IPS DF 6.9 (cell line): Measurements from ENCODE around the gene TGFB2.

Experiments used
- DNase-seq: peaks from one replicate; pipeline ENCODE4 v3.0.0-alpha.2; 2013; ENCODE audit warnings: low read depth, low spot score
- H3K27ac ChIP-seq: one replicate; pipeline ENCODE4 v1.5.1; 2013; ENCODE audit warnings: low read length, control low read depth
- H3K27me3 ChIP-seq: 2 replicates; pipeline ENCODE4 v1.6.1; 2013; ENCODE audit warnings: mild to moderate bottlenecking, low read length; ENCODE audit not compliant: control insufficient read depth, insufficient read depth
- H3K36me3 ChIP-seq: 2 replicates; pipeline ENCODE4 v1.6.1; 2013; ENCODE audit warnings: low read length; ENCODE audit not compliant: control insufficient read depth, insufficient read depth
- H3K4me1 ChIP-seq: 2 replicates; pipeline ENCODE4 v1.6.1; 2013; ENCODE audit warnings: low read length; ENCODE audit not compliant: control insufficient read depth, insufficient read depth
- H3K4me3 ChIP-seq: 2 replicates; pipeline ENCODE4 v1.5.1; 2013; ENCODE audit warnings: mild to moderate bottlenecking, low read length
- H3K9me3 ChIP-seq: 2 replicates; pipeline ENCODE4 v1.6.1; 2013; ENCODE audit warnings: low read length, inconsistent platforms; ENCODE audit not compliant: control insufficient read depth, insufficient read depth
- WGBS: extraction: QIAGEN DNeasy Blood & Tissue Kit; methylation state at CpG from one replicate; pipeline ENCODE4 v1.1.7; 2013; ENCODE audit warnings: mixed read lengths, missing lambda C conversion rate; ENCODE audit not compliant: insufficient read length, insufficient coverage; 5-methylcytosine and 5-hydroxymethylcytosine counted together

The TGFB2 gene

DNA sequence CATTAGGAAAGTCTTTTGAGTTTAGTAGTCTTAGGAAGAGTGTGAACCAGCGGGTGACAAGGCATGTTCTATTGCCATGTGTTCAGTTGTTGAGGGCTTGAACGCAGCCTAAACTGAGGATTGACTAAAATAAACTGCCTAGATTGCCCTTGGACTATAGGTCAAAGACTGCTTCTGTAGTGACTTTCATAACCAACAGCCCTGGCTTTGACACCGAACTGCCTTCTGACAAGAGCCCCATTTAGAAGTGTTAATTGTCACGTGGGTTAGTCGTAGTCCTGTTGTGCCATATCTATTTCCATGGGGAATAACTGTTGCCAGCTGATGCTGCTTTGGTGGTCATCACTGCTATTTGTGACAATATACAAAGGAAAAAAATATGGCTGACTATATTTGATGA lies 90.4 kb downstream of the TGFB2 start:
- no peak overlapping the region for H3K4me3 ChIP-seq
- no peaks in the 10 kb centered on the region for H3K9me3 ChIP-seq
- no peak overlapping the region for H3K27ac ChIP-seq
- no peaks in the 10 kb centered on the region; the same call in 1 of the 2 replicates for H3K4me1 ChIP-seq
- WGBS: no CpG with 5 or more reads among the region's 5 CpGs
- no peaks in the 10 kb centered on the region for H3K36me3 ChIP-seq
- no peaks in the 10 kb centered on the region for H3K27me3 ChIP-seq
- DNase-seq: no peak

DNA sequence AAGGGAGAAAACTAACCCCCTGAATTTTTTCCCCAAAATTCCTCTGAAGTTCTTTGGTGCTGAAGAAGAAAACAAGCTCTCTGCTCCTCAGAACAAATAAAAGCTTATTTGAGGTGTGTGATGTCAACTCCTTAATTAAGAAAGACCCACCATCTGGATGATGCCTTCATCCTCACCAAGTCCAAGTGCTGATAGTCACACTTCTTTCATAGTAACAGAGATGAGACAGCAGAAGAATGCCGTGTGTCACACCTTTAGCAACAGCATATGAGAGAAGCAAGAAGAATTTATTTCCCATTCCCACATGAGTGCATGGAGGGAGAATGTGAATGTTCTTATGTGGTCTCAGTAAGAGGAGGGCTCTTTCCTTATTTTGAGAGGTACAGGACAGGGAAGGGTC lies 91.2 kb downstream of the TGFB2 start:
- WGBS: no CpG with 5 or more reads among the region's 1 CpG
- Histone ChIP-seq H3K36me3 (no peaks in the 10 kb centered on the region), H3K27ac (no peak overlapping the region), H3K9me3 (no peaks in the 10 kb centered on the region), H3K4me1 (no peaks in the 10 kb centered on the region; the same call in 1 of the 2 replicates), H3K27me3 (no peaks in the 10 kb centered on the region), H3K4me3 (no peak overlapping the region)
- no peak for DNase-seq

DNA sequence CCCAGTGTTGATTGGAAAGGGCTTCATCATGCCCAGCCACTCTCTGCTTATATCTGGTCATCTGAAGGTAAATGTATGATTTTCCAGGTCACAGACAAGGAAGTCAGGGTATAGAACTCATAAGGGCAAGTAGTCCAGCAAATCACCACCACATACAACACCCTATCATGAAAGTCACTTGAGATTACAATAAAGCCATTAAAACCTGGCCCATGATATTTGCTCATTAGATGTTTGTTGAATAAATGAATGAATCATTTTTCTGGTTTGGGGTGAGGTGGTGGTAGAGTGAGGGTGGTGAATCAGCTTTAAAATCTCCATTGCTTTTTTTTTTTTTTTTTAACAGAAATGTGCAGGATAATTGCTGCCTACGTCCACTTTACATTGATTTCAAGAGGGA lies 91.9 kb downstream of the TGFB2 start:
- H3K9me3 ChIP-seq: no peaks in the 10 kb centered on the region
- H3K27ac ChIP-seq: no peak overlapping the region
- no peak for DNase-seq
- H3K27me3 ChIP-seq: no peaks in the 10 kb centered on the region
- no CpG with 5 or more reads among the region's 1 CpG for WGBS
- H3K4me3 ChIP-seq: no peak overlapping the region
- H3K4me1 ChIP-seq: no peaks in the 10 kb centered on the region; the same call in 1 of the 2 replicates
- no peaks in the 10 kb centered on the region for H3K36me3 ChIP-seq

DNA sequence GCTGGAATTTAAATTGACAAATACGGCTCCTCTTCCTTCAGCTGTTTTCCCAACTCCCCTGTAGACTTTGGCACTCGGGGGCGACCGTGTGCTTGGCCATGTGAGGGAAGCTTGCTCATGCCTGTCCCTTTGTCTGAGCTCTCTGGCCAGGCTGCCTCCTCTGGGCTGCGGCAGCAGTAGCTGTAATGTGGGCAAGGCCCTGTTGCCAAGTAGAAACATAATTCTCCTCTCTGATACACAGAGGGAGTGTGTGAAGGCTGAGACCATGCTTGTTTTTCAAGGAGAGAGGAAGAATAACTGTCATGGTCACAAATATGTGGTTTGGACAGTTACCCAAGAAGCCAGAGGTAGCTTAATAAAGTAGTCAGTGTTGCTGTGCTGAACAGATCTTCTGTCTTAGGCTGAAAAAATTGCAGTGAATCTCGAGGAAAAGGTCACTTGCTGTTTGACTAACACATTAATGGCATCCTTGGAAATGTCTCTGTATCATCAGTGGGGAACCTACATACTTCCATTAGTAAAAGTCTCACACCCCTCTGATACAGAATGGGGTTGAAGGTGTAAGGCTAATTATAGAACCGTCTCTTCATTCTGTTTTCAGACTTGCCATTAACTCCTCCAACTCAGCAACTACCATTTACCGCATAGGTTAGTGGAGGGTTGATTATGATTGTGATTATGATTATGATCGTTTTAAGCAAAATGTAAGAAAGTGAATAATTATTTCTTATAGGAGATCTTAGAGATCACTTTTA lies 94.6 kb downstream of the TGFB2 start:
- no peaks in the 10 kb centered on the region for H3K9me3 ChIP-seq
- no peak overlapping the region for H3K4me3 ChIP-seq
- no peak for DNase-seq
- H3K36me3 ChIP-seq: no peaks in the 10 kb centered on the region
- no peaks in the 10 kb centered on the region for H3K27me3 ChIP-seq
- 100% methylated on average over 1 of the region's 9 CpGs for WGBS
- no peaks in the 10 kb centered on the region; the same call in 1 of the 2 replicates for H3K4me1 ChIP-seq
- no peak overlapping the region for H3K27ac ChIP-seq

DNA sequence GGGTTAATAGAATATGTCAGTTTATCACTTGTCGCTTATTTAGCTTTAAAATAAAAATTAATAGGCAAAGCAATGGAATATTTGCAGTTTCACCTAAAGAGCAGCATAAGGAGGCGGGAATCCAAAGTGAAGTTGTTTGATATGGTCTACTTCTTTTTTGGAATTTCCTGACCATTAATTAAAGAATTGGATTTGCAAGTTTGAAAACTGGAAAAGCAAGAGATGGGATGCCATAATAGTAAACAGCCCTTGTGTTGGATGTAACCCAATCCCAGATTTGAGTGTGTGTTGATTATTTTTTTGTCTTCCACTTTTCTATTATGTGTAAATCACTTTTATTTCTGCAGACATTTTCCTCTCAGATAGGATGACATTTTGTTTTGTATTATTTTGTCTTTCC lies 98.1 kb downstream of the TGFB2 start:
- no peak for DNase-seq
- Histone ChIP-seq H3K36me3 (no peaks in the 10 kb centered on the region), H3K4me1 (no peaks in the 10 kb centered on the region; the same call in 1 of the 2 replicates), H3K9me3 (no peaks in the 10 kb centered on the region), H3K27me3 (no peaks in the 10 kb centered on the region), H3K4me3 (no peak overlapping the region), H3K27ac (no peak overlapping the region)
- no CpG with 5 or more reads among the region's 2 CpGs for WGBS

DNA sequence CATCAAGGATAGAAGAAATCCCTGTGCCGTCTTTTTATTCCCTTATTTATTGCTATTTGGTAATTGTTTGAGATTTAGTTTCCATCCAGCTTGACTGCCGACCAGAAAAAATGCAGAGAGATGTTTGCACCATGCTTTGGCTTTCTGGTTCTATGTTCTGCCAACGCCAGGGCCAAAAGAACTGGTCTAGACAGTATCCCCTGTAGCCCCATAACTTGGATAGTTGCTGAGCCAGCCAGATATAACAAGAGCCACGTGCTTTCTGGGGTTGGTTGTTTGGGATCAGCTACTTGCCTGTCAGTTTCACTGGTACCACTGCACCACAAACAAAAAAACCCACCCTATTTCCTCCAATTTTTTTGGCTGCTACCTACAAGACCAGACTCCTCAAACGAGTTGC lies 99.0 kb downstream of the TGFB2 start:
- H3K4me1 ChIP-seq: no peaks in the 10 kb centered on the region; the same call in 1 of the 2 replicates
- no CpG with 5 or more reads among the region's 5 CpGs for WGBS
- no peaks in the 10 kb centered on the region for H3K36me3 ChIP-seq
- H3K27me3 ChIP-seq: no peaks in the 10 kb centered on the region
- H3K9me3 ChIP-seq: no peaks in the 10 kb centered on the region
- H3K4me3 ChIP-seq: no peak overlapping the region
- no peak for DNase-seq
- no peak overlapping the region for H3K27ac ChIP-seq

DNA sequence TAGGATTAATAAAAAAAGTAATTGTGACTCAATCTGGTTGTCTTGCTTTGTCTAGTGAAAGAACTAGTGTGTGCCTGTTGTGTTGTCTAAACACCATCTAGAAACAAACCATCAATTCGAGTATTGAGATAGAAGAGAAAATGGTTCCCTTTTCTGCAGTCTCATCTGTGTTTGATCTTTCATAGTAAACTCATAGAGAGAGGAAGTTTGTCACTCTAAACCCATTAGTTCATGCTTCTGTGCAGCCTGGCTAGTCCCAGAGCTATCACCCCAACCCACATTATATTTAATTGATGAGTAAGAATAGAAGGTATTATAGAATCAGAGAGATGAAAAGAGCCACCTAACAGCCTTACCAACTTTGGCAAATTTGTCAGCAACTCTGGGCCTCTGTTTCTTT lies 99.5 kb downstream of the TGFB2 start:
- no peaks in the 10 kb centered on the region; the same call in 1 of the 2 replicates for H3K4me1 ChIP-seq
- DNase-seq: no peak
- no peaks in the 10 kb centered on the region for H3K9me3 ChIP-seq
- no peaks in the 10 kb centered on the region for H3K27me3 ChIP-seq
- no peak overlapping the region for H3K27ac ChIP-seq
- WGBS: no CpG with 5 or more reads among the region's 1 CpG
- H3K36me3 ChIP-seq: no peaks in the 10 kb centered on the region
- H3K4me3 ChIP-seq: no peak overlapping the region

DNA sequence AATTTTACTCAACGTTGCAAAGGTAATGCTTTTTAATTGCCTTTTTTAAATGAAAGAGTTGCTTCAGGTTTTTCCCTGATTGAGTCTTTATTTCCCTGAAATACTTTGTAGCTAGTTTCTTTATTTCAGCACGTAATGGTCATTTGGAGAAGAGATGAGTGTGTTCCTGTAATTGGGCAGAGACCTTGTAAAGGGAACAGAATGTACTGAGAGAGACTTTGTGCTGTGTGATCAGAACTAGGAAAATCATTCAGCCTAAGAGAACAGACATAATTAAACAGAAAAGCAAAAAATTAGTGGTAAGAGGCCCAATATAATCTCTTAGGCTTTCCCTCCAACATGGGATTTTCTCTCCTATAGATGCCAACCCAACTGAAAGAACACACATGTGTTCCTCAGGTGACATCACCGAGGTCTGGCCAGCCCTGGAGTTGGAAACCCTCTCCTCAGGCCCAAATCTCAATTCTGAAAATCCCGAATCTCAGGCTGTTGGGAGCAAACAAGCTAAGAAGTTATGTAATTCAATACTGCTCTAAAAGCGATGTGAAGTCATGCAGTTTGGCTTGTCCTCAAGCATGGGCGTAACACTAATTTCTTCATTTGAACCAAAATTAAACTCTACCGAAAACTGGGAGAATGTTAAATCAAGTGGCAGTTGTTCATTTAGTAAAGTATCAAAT lies 102.0 kb downstream of the TGFB2 start:
- H3K4me1 ChIP-seq: no peaks in the 10 kb centered on the region
- no peaks in the 10 kb centered on the region for H3K27me3 ChIP-seq
- no peaks in the 10 kb centered on the region for H3K36me3 ChIP-seq
- no peak for DNase-seq
- H3K4me3 ChIP-seq: no peak overlapping the region
- 100% methylated on average over 1 of the region's 7 CpGs for WGBS
- no peaks in the 10 kb centered on the region for H3K9me3 ChIP-seq
- H3K27ac ChIP-seq: no peak overlapping the region

DNA sequence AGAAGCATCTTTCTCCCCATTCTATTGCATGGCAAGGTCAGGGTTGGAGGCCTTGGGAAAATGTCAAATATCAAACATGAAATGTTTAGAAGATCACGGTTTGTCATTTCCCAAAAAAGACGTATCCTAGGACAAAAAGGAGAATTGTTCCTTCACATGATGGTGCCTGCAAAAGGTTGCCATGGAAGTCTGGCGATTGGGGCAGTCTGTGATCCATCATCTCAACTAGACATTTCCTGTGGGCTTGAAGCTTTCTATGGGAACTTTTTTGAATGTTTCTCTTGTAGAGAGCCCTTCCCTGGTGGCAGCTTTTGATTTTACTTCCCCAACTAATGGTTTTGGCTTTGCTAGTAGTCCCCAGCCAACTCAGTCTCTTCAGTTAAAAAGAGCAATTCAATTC lies 106.3 kb downstream of the TGFB2 start:
- no peak overlapping the region for H3K4me3 ChIP-seq
- WGBS: no CpG with 5 or more reads among the region's 3 CpGs
- no peaks in the 10 kb centered on the region for H3K27me3 ChIP-seq
- no peaks in the 10 kb centered on the region for H3K4me1 ChIP-seq
- no peaks in the 10 kb centered on the region for H3K9me3 ChIP-seq
- no peak overlapping the region for H3K27ac ChIP-seq
- no peaks in the 10 kb centered on the region for H3K36me3 ChIP-seq
- DNase-seq: no peak

DNA sequence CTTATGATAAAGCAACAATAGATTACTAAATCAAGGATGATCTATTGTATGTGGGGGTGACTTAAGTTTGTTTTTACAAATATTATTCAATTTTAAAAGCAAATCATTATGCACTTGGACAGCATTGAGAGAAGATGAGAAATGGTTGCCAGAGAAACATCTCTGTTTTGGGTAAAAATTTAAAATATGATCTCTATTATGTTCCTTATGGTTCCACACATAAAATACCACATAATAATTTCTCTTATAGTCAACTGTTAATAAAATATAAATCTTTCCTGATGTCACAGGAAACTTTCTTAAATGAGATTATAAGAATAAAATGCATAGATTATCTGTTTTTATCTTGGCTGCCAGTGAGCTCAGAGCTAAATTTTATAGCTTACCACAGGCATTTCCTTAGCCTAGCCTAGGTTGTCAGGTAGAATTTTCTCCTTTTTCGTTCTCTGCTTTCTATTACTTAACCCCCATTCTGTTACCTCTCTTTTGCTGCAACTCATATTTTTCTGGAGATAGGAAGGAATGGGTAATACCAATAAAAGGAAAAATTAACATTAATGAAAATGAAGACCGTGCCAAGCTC lies 109.7 kb downstream of the TGFB2 start:
- no CpG with 5 or more reads among the region's 2 CpGs for WGBS
- Histone ChIP-seq H3K27ac (no peak overlapping the region), H3K9me3 (no peaks in the 10 kb centered on the region), H3K27me3 (no peaks in the 10 kb centered on the region), H3K4me3 (no peak overlapping the region), H3K36me3 (no peaks in the 10 kb centered on the region), H3K4me1 (peaks cover 5% of the 10 kb centered on the region; the same call in 1 of the 2 replicates)
- no peak for DNase-seq
